Measurements from ENCODE around the gene ARPC3. TPM values are rescaled to one million over a fixed set of nuclear protein-coding genes. Genes with fewer than 3 reads are reported as not detected.

Gene ARPC3
- total and polyA plus RNA-seq, 9 of the 15 experiments (the other 6 are each of a cell fraction or from before 2014, with no cell fraction given) = 74.2 to 575 (median 345) TPM

DNA sequence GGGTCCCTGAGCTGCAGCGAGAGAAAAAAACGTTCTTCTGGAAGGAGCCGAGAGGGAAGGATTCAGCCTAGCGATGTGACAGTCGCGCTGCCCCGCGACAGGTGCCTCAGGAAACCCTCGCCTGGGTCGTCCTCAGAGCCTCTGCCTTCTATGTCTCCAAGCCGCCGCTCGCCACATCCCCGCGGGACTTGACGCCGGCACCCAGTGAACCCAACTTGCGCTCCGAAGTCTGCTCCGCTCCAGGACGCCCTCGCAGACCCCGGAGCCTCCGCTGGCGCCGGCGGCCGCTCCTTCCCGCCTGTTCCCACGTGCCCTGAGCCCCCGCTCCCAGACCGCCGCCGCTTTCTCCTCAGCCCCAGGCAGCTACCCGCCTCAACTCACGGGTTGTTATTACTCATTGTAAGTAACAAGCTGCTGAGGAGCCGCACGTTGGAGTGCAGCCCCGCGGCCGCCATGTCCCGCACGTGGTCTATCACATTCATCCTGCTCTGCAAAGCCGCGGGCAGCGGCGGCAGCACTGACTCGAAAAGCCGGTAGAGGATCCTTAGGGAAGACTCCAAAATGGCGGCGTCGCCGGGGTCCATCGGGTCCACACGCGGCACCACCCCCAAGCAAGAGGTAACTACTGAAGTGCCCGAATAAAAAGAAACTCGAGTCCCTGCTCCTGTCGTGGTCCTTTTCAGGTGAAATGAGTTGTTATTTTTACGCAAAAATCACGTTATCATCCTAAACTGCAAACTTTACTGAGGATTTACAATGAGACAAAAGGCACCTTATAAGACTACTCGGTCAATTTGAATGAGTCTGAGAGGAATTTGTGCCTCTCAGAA is 46.8 kb downstream of the ARPC3 start, which contains the start of gene ANAPC7 (continued):
- TF ChIP-seq, protein P1, sequence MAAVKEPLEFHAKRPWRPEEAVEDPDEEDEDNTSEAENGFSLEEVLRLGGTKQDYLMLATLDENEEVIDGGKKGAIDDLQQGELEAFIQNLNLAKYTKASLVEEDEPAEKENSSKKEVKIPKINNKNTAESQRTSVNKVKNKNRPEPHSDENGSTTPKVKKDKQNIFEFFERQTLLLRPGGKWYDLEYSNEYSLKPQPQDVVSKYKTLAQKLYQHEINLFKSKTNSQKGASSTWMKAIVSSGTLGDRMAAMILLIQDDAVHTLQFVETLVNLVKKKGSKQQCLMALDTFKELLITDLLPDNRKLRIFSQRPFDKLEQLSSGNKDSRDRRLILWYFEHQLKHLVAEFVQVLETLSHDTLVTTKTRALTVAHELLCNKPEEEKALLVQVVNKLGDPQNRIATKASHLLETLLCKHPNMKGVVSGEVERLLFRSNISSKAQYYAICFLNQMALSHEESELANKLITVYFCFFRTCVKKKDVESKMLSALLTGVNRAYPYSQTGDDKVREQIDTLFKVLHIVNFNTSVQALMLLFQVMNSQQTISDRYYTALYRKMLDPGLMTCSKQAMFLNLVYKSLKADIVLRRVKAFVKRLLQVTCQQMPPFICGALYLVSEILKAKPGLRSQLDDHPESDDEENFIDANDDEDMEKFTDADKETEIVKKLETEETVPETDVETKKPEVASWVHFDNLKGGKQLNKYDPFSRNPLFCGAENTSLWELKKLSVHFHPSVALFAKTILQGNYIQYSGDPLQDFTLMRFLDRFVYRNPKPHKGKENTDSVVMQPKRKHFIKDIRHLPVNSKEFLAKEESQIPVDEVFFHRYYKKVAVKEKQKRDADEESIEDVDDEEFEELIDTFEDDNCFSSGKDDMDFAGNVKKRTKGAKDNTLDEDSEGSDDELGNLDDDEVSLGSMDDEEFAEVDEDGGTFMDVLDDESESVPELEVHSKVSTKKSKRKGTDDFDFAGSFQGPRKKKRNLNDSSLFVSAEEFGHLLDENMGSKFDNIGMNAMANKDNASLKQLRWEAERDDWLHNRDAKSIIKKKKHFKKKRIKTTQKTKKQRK (IDR thresholded peaks at IDR 0.05; ENCODE audit: borderline replicate concordance, low read depth, low read length) = no peak
- TF ChIP-seq MIER1 (IDR thresholded peaks at IDR 0.05; ENCODE audit: low read depth) (no peak), E2F6 (IDR thresholded peaks at IDR 0.05; ENCODE audit: borderline replicate concordance in 1 of 2, extremely low read depth in 1 of 2, insufficient read depth in 1 of 2, insufficient read length in 1 of 2, low read depth in 1 of 2, low read length in 1 of 2, poor library complexity in 1 of 2, severe bottlenecking in 1 of 2) (peak; percentile 87 to 94), RAD21 (CRISPR knock-in tag; conservative IDR thresholded peaks at IDR 0.05 in 1 of 2, IDR thresholded peaks at IDR 0.05 in 1 of 2) (peak; percentile 22 to 27; a peak in 3 of 4 replicates), PCBP2 (IDR thresholded peaks at IDR 0.05; ENCODE audit: low read depth, low read length, poor library complexity, severe bottlenecking) (no peak), EP300 (IDR thresholded peaks at IDR 0.05; ENCODE audit: low read length) (no peak), RAD51 (IDR thresholded peaks at IDR 0.05; ENCODE audit: borderline replicate concordance, low read depth) (peak; percentile 56; the same call in 1 of the 2 replicates), POLR2A (conservative IDR thresholded peaks at IDR 0.05) (peak; percentile 90), HNRNPLL (IDR thresholded peaks at IDR 0.05; ENCODE audit: low read depth, low read length, poor library complexity, severe bottlenecking) (peak; percentile 24)
- TF ChIP-seq, protein P2, sequence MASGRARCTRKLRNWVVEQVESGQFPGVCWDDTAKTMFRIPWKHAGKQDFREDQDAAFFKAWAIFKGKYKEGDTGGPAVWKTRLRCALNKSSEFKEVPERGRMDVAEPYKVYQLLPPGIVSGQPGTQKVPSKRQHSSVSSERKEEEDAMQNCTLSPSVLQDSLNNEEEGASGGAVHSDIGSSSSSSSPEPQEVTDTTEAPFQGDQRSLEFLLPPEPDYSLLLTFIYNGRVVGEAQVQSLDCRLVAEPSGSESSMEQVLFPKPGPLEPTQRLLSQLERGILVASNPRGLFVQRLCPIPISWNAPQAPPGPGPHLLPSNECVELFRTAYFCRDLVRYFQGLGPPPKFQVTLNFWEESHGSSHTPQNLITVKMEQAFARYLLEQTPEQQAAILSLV (tag; IDR thresholded peaks at IDR 0.05) = no peak
- TF ChIP-seq, protein P3, sequence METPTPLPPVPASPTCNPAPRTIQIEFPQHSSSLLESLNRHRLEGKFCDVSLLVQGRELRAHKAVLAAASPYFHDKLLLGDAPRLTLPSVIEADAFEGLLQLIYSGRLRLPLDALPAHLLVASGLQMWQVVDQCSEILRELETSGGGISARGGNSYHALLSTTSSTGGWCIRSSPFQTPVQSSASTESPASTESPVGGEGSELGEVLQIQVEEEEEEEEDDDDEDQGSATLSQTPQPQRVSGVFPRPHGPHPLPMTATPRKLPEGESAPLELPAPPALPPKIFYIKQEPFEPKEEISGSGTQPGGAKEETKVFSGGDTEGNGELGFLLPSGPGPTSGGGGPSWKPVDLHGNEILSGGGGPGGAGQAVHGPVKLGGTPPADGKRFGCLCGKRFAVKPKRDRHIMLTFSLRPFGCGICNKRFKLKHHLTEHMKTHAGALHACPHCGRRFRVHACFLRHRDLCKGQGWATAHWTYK (CRISPR knock-in tag; IDR thresholded peaks at IDR 0.05) = no peak
- TF ChIP-seq, protein P4, sequence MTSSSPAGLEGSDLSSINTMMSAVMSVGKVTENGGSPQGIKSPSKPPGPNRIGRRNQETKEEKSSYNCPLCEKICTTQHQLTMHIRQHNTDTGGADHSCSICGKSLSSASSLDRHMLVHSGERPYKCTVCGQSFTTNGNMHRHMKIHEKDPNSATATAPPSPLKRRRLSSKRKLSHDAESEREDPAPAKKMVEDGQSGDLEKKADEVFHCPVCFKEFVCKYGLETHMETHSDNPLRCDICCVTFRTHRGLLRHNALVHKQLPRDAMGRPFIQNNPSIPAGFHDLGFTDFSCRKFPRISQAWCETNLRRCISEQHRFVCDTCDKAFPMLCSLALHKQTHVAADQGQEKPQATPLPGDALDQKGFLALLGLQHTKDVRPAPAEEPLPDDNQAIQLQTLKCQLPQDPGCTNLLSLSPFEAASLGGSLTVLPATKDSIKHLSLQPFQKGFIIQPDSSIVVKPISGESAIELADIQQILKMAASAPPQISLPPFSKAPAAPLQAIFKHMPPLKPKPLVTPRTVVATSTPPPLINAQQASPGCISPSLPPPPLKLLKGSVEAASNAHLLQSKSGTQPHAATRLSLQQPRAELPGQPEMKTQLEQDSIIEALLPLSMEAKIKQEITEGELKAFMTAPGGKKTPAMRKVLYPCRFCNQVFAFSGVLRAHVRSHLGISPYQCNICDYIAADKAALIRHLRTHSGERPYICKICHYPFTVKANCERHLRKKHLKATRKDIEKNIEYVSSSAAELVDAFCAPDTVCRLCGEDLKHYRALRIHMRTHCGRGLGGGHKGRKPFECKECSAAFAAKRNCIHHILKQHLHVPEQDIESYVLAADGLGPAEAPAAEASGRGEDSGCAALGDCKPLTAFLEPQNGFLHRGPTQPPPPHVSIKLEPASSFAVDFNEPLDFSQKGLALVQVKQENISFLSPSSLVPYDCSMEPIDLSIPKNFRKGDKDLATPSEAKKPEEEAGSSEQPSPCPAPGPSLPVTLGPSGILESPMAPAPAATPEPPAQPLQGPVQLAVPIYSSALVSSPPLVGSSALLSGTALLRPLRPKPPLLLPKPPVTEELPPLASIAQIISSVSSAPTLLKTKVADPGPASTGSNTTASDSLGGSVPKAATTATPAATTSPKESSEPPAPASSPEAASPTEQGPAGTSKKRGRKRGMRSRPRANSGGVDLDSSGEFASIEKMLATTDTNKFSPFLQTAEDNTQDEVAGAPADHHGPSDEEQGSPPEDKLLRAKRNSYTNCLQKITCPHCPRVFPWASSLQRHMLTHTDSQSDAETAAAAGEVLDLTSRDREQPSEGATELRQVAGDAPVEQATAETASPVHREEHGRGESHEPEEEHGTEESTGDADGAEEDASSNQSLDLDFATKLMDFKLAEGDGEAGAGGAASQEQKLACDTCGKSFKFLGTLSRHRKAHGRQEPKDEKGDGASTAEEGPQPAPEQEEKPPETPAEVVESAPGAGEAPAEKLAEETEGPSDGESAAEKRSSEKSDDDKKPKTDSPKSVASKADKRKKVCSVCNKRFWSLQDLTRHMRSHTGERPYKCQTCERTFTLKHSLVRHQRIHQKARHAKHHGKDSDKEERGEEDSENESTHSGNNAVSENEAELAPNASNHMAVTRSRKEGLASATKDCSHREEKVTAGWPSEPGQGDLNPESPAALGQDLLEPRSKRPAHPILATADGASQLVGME (CRISPR knock-in tag; IDR thresholded peaks at IDR 0.05) = no peak
